GM18517 (cell line): ENCODE results near the gene CSE1L.
"Not testable (repeated sequence)": the region's sequence is repeated elsewhere in the genome, so short reads cannot be mapped to it uniquely, and the experiment has no call there.

ENCODE experiments used
- ATAC-seq: cut with Tn5 transposase; IDR thresholded peaks from one replicate; pipeline ENCODE4 v1.9.1; 2021; ENCODE audit warnings: mild to moderate bottlenecking, moderate library complexity; ENCODE audit not compliant: unreplicated experiment

The CSE1L gene

GRCh38 chr20:49122920-49123319, 76.8 kb downstream of the CSE1L start:
- no peak for ATAC-seq

GRCh38 chr20:49123982-49124381, 77.9 kb downstream of the CSE1L start:
- ATAC-seq: no peak

GRCh38 chr20:49132995-49133478, 86.9 kb downstream of the CSE1L start:
- no peak for ATAC-seq

DNA sequence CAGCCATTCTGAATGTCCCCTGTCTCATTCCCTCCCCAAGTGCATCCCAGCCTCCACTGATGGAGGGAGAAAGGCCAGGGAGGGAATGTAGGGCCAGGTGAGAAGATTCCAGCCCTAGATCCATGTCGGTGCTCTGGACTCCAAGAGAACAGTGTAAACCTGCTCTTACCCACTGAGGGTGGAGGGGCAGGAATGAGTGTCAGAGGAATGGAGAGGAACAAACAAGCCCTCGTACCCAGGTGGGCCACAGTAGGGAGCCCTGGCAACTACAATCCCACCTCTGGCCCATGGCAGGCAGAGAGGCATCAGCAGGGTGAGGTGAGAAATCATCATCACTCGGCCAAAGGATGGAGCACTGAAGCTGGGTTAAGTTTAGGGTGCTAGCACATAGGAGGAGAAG, 87.5 kb downstream of the CSE1L start:
- no peak for ATAC-seq

DNA sequence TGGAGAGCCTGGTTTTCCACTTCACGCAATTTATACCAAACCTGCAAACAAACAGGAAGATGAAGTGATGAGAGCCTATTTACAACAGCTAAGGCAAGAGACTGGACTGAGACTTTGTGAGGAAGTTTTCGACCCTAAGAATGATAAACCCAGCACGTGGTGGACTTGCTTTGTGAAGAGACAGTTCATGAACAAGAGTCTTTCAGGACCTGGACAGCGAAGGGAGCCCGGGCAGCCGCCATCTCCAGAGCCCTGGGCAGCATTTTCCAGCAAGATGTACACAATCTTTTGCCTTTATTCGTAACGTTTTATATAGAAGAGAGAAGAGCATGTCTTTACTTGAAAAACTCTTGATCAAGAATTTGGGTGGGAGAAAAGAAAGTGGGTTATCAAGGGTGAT, 88.7 kb downstream of the CSE1L start:
- ATAC-seq: not testable (repeated sequence)

DNA sequence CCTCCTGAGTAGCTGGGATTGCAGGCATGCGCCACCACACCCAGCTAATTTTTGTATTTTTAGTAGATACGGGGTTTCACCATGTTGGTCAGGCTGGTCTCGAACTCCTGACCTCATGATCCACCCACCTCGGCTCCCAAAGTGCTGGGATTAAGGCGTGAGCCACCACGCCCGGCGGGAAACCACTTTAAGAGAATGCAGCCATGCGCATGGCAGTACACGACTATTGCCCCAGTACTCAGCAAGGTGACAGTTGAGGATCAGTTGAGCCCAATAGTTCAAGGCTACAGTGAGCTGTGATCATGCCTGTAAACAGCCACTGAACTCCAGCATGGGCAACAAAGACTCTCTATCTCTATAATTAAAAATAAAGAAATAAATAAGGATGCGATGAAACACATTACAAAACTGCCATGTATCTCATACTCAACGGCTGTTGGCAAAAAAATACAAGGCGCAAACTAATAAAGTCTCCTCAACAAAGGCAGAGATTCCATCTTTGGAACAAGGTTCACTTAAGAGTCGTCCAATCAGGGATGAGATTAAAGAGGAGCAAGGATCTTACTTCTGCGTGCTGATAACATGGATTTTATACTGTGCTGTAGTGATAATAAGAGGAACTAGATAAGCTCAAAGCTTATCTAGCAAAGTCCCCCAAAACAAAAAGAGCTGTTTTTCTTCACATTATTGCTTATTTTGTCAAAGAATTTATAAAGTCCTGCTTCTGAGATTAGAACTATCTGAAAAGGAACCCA, 90.9 kb downstream of the CSE1L start:
- ATAC-seq: no peak

GRCh38 chr20:49138431-49138830, 92.3 kb downstream of the CSE1L start:
- ATAC-seq: no peak

DNA sequence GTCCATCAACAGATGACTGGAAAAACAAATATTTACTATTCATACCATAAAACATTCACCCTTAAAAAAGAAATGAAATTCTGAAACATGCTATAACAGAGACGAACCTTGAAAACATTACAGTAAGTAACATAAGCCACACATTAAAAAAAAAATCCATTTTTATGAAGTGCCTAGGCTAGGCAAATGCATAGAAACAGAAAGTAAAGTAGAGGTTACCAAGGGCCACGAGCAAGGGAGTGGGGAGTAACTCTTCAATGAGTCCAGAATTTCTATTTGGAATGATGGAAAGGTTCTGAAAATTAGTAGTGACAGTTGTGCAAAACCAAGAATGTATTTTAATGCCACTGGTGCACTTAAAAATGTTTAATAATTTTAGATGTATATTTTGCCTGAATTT, 94.3 kb downstream of the CSE1L start:
- ATAC-seq: no peak

DNA sequence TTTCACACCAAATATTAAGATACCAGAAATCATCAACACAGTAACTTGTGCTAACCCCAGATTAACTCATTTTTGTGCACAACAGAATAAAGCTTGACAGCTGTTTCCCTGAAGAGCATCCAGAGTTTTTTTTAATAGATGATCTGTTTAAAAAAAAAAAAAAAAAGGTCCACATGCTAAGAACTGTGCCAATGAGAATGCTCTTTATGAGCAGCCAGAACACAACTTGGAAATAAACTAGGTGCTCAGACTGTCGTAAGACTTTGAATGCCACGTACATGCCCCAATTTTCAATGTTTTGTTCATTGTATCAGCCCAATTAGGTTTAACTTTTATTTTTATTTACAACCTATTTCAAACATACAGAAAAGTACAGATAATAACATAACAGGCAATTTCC, 94.7 kb downstream of the CSE1L start:
- ATAC-seq: no peak
